Fibroblast of lung (primary cell): Measurements from ENCODE around the gene MAP3K8. TPM values are rescaled to one million over a fixed set of nuclear protein-coding genes. Genes with fewer than 3 reads are reported as not detected.

Source experiments
- DNase-seq, 2 donors: peaks; one replicate each; pipeline versions ENCODE4 v3.0.0 to v3.0.0-alpha.2; 2010; ENCODE audit warnings: low read depth in 2 of 2
- H2AFZ ChIP-seq: 2 replicates; pipeline ENCODE4 v1.5.1; 2012; ENCODE audit warnings: low read length, control low read depth, inconsistent platforms
- H3K27ac ChIP-seq: 2 replicates; pipeline ENCODE4 v1.5.1; 2011; ENCODE audit warnings: low read length, control low read depth; ENCODE audit not compliant: insufficient read depth
- H3K27me3 ChIP-seq: 2 replicates; pipeline ENCODE4 v1.5.1; 2011; ENCODE audit warnings: mild to moderate bottlenecking, low read length; ENCODE audit not compliant: control insufficient read depth, insufficient read depth
- H3K36me3 ChIP-seq: 2 replicates; pipeline ENCODE4 v1.5.1; 2011; ENCODE audit warnings: low read length; ENCODE audit not compliant: control insufficient read depth, insufficient read depth
- H3K4me1 ChIP-seq: 2 replicates; pipeline ENCODE4 v1.5.1; 2011; ENCODE audit warnings: low read length; ENCODE audit not compliant: control insufficient read depth, insufficient read depth; ENCODE audit errors: extremely low read depth
- H3K4me2 ChIP-seq: 2 replicates; pipeline ENCODE4 v1.5.1; 2011; ENCODE audit warnings: low read length, control low read depth; ENCODE audit not compliant: insufficient read depth; ENCODE audit errors: extremely low read depth
- H3K4me3 ChIP-seq, 4 experiments: fragments of 200-600 bp in 1 of 4; sonication (generic) in 1 of 4; replicated peaks in 1 of 4; 2 replicates each; pipeline ENCODE4 v1.5.1; 2011 to 2016; ENCODE audit warnings: low read length in 4 of 4, low read depth in 3 of 4, mild to moderate bottlenecking in 3 of 4, control low read depth in 2 of 4, inconsistent platforms in 1 of 4, mixed read lengths in 1 of 4; ENCODE audit not compliant: insufficient read depth in 1 of 4; ENCODE audit errors: control extremely low read depth in 1 of 4
- H3K79me2 ChIP-seq: 2 replicates; pipeline ENCODE4 v1.5.1; 2012; ENCODE audit warnings: mild to moderate bottlenecking, low read length, inconsistent platforms; ENCODE audit not compliant: control insufficient read depth, insufficient read depth
- H3K9ac ChIP-seq: 2 replicates; pipeline ENCODE4 v1.5.1; 2011; ENCODE audit warnings: mild to moderate bottlenecking, low read length, control low read depth; ENCODE audit not compliant: insufficient read depth
- H3K9me3 ChIP-seq: 2 replicates; pipeline ENCODE4 v1.5.1; 2012; ENCODE audit warnings: low read depth, low read length; ENCODE audit not compliant: control insufficient read depth, insufficient read depth
- H4K20me1 ChIP-seq: 2 replicates; pipeline ENCODE4 v1.5.1; 2011; ENCODE audit warnings: low read length; ENCODE audit not compliant: control insufficient read depth, insufficient read depth; ENCODE audit errors: extremely low read depth
- CTCF ChIP-seq, 2 donors: IDR thresholded peaks in 1 of 2; conservative IDR thresholded peaks in 1 of 2; 1 replicate in 1 of 2; 2 replicates in 1 of 2; pipeline ENCODE4 v1.5.1; 2011 to 2012; ENCODE audit warnings: low read length in 2 of 2, control low read depth in 1 of 2, inconsistent platforms in 1 of 2, low read depth in 1 of 2, mild to moderate bottlenecking in 1 of 2
- EZH2 ChIP-seq: IDR thresholded peaks from 2 replicates; pipeline ENCODE4 v1.5.1; 2012; ENCODE audit warnings: low read length, control low read depth, mild to moderate bottlenecking; ENCODE audit errors: missing control alignments
- polyA plus RNA-seq, 2 donors: library from polyadenylated mRNA; depleted of rRNA in 1 of 2; stranded (reverse) in 1 of 2; unstranded in 1 of 2; fragments of >200 nt; gene quantifications; 2 replicates each; pipeline ENCODE4 v1.2.1, GENCODE V29; 2011 to 2012; ENCODE audit warnings: missing spikeins in 1 of 2
- total RNA-seq: library from RNA; depleted of rRNA; stranded (reverse); fragments of >200 nt; gene quantifications from 2 replicates; pipeline ENCODE4 v1.2.1, GENCODE V29; 2014

Gene MAP3K8
- total and polyA plus RNA-seq, 2 donors (not counting 1 experiment from before 2014, with no cell fraction given), result 20.0 to 52.6 TPM

GRCh38 chr10:30417301-30417700 lies 16.7 kb upstream of the MAP3K8 start:
- Histone ChIP-seq H3K4me3 (no peak overlapping the region), H3K9me3 (no peaks in the 10 kb centered on the region), H3K36me3 (no peaks in the 10 kb centered on the region), H3K27me3 (no peaks in the 10 kb centered on the region), H3K79me2 (no peaks in the 10 kb centered on the region), H3K4me2 (no peak overlapping the region), H3K9ac (no peak overlapping the region), H3K27ac (no peak overlapping the region), H2AFZ (no peak overlapping the region), H3K4me1 (no peaks in the 10 kb centered on the region), H4K20me1 (no peaks in the 10 kb centered on the region)
- no peak for DNase-seq
- TF ChIP-seq CTCF (conservative IDR thresholded peaks at IDR 0.05 in 1 of 2, IDR thresholded peaks at IDR 0.05 in 1 of 2; ENCODE audit: low read depth in 1 of 2, low read length in 2 of 2), result no peak
- TF ChIP-seq EZH2, result no peak

- H3K4me3 ChIP-seq, result no peak overlapping the region
- no peak overlapping the region for H3K9ac ChIP-seq
- H3K79me2 ChIP-seq, result no peaks in the 10 kb centered on the region
- H3K9me3 ChIP-seq, result no peaks in the 10 kb centered on the region
- H3K27ac ChIP-seq, result no peak overlapping the region
- no peak overlapping the region for H2AFZ ChIP-seq
- H3K27me3 ChIP-seq, result no peaks in the 10 kb centered on the region
- TF ChIP-seq EZH2 (no peak), CTCF (conservative IDR thresholded peaks at IDR 0.05 in 1 of 2, IDR thresholded peaks at IDR 0.05 in 1 of 2; ENCODE audit: low read depth in 1 of 2, low read length in 2 of 2) (no peak)
- H4K20me1 ChIP-seq, result no peaks in the 10 kb centered on the region
- no peak for DNase-seq
- H3K36me3 ChIP-seq, result no peaks in the 10 kb centered on the region
- peaks cover 6% of the 10 kb centered on the region for H3K4me1 ChIP-seq
- H3K4me2 ChIP-seq, result no peak overlapping the region
These were observed 13.7 kb upstream of the MAP3K8 start for GRCh38 chr10:30420266-30420665.

GRCh38 chr10:30420766-30421165 lies 13.2 kb upstream of the MAP3K8 start:
- H4K20me1 ChIP-seq, result no peaks in the 10 kb centered on the region
- no peaks in the 10 kb centered on the region for H3K36me3 ChIP-seq
- H3K9me3 ChIP-seq, result no peaks in the 10 kb centered on the region
- H3K9ac ChIP-seq, result no peak overlapping the region
- no peak overlapping the region for H3K27ac ChIP-seq
- H2AFZ ChIP-seq, result no peak overlapping the region
- no peak overlapping the region for H3K4me2 ChIP-seq
- no peaks in the 10 kb centered on the region for H3K79me2 ChIP-seq
- no peak for TF ChIP-seq EZH2
- TF ChIP-seq CTCF (conservative IDR thresholded peaks at IDR 0.05 in 1 of 2, IDR thresholded peaks at IDR 0.05 in 1 of 2; ENCODE audit: low read depth in 1 of 2, low read length in 2 of 2), result no peak
- no peak for DNase-seq
- H3K4me1 ChIP-seq, result peaks cover 6% of the 10 kb centered on the region
- no peak overlapping the region for H3K4me3 ChIP-seq
- H3K27me3 ChIP-seq, result no peaks in the 10 kb centered on the region
